Stimulated activated CD8-positive, alpha-beta memory T cell treated with anti-CD3 and anti-CD28 coated beads, Interleukin-15, amount 100 ng/mL, for 48 hours (primary cell): ENCODE measurements around the gene RALY.

Experiments
- DNase-seq, 2 donors: peaks; one replicate each; pipeline ENCODE4 v3.0.0-alpha.2; 2020; ENCODE audit warnings: low read depth in 2 of 2

Gene RALY

DNA sequence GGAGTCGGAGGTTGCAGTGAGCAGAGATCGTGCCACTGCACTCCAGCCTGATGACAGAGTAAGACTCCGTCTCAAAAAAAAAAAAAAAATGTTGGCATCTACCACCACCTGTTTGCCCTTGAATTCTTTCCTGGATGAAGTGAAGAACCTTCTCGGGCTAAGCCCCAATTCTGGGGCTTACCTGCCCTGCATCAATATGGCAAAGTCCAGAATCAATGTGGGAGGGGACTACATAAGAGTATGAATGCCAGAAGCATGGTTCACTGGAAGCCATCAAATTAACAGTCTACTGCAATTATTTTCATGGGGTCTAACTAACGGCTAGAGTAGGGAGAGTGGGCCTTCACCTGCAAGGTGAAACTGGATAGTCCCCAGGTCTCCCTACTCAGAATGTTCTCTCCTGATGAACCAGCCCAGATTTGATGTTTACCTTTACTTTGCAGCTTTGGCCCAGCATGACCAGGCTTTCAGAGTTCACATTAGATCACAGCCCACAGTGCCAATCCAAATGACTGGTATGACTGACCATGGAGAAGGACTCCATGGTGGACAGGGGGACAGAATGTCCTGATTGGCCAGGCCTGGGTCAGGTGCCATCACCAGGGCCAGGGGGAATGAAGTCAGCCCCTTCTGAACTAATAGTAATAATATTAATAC, 7.0 kb upstream of the RALY start:
- no peak for DNase-seq

DNA sequence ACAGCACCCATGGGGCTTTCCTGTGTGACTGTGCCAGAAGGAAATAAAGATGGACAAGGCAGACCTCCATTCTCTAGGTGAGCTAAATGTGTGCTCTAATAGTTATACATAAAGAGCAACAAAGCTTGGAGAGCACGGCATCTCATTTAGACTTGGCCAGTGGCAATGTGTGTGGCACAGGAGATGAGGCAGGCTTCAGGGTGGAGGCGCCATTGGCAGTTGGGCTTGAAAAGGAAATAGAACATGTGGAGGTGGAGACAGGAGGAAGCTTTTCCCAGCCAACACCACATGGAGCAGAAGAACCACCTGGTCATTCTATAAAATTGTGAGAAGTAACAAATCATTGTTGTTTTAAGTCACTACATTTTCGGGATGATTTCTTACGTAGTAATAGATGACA, 3.6 kb upstream of the RALY start:
- no peak for DNase-seq

DNA sequence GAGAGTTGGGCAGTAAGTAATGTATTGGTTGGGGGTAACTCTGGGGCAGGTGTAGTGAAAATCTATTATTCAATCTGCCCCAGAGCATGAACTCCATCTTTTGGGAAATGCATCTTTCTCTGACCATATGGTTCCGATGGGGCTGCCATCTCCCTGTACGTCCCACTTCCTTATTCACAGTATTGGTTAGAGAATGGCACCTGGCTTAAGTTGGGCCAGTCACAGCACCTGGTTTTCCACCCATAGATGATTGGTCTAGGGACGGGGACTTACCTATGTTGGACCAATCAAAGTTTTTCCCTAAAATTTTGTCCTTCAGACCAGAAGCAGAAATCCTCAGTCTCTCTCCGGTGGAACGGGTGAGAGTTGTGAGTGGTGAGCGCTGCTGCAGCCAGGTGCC, 2.2 kb upstream of the RALY start:
- no peak for DNase-seq

DNA sequence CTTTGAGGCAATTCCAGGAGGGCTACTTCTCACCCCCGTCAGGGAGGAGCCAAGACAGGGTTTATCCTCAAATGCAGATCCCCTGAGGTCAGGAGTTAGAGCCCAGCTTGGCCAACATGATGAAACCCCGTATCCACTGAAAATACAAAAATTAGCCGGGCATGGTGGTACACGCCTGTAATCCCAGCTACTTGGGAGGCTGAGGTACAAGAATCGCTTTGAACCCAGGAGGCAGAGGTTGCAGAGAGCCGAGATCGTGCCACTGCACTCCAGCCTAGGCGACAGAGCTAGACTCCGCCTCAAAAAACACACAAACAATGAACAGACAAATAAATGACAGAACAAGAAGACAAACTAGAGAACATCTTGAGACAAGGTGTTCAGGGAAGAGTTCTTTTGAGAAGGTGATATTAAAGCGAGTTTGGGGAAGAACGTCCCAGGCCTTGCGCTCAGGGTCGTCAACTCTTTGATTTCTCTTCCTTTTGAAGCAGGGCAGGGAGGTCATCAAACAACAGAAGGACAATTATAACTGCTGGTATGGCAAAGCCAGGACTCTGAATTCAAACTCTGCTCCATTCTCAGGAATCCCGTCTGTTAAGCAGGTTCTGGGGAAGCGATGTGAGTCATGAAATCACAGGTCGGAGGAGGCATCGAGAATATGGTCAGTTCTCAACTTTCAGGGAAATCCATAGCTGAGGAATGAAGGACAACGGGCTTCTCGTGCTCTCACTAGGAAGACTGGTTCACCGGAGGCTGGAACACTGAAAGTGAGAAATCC, 1.4 kb upstream of the RALY start:
- no peak for DNase-seq

DNA sequence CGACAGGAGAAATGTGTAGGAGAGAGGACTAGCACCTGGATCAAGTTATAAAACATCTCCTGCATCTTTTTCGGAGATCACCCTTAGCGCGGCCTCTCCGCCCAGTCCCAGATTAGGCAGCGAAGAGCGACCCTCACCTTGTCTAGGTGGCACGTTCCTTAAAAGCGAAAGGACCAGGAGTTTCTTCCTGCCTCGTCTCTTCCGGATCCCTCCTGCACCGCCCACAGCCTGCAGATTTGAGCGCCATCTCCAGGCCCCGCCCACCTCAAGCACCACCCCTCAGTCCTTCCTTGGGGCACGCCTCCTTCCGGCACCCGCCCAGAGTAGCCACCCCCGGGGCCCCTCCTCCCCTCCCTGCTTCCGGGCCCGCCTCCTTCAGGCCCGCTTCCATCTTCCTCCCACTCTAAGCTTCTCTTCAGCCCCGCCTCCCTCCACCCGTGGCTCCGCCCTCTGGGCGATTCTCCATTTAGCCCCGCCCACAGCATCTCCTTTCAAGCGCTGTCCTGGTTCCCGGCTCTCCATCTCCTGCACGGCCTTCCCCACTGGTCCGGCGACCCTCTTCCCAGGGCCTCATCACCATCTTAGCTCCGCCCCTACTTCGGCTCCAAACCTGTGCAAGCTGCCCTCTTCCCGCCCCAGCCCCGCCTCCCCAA, 662 bp upstream of the RALY start:
- DNase-seq = peak; percentile 98 to 99

DNA sequence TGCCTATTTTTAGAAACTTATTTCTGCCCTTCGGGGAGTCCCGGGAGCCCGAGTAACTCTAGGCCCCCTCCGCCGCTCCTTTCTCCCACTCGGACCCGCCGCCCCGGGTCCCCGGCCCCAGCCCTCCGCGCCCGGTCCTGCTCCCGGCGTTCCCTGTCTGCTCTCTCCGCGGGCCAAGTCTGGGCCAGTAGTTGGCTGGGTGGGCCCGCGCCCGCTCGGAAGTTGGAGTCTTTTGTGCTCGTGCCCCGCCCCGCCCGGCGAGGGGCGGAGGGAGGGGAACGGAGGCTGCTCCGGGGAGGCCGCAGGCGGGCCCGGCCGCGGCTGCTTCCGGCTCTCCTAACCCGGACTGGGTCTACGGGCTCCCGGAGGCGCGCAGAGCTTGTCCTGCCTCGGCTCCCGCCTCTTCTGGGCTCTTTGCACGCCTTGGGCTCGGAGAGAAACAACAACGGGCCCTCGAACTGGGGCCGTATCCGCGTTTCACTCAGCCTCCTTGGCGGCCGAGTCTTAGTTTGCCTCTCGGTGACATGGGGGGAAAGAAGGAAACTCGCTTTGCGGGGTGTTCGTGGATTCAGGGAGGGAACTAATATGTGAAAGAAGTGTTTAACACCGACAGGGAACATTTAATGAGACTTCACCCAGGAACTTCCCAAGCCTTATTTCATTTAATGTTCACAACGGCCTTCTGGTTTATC, 657 bp downstream of the RALY start:
- peak; percentile 72 to 76 for DNase-seq

DNA sequence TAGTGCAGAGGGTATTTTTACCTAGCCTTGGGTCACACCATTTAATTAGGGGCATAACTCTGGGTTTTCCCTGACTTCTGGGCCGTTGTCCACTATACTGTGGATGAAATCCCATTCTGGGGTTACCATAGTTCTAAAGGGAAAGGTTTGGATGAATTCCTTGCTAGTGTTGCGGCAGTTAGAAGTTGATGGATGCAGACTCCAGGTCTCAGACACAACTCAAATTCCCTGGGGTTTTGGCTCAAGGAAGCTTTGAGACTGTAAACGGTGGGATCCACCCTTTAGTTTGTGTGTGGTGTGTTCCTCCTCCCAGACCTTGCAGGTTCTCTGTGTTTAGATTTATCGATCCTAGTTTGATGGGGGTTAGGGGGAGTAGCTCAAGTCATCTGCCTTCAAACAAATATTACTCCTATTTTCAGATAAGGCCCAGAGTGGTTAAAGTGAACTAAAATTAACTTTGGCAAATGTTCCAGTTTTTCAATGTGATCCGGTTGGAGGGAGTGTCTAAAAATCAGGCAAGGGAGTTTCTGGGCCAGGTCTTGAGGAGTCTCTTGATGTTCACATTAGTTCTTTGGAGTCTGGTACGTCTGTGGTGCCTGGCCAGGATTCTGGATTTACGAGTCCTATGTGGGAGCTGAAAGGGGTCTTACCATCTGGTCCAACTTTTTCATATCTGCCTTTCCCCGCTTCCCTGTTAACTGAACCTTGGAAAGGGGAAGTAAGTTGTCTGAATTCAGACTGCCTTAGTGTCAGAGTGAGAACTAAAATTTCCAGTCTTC, 1.5 kb downstream of the RALY start:
- no peak for DNase-seq

DNA sequence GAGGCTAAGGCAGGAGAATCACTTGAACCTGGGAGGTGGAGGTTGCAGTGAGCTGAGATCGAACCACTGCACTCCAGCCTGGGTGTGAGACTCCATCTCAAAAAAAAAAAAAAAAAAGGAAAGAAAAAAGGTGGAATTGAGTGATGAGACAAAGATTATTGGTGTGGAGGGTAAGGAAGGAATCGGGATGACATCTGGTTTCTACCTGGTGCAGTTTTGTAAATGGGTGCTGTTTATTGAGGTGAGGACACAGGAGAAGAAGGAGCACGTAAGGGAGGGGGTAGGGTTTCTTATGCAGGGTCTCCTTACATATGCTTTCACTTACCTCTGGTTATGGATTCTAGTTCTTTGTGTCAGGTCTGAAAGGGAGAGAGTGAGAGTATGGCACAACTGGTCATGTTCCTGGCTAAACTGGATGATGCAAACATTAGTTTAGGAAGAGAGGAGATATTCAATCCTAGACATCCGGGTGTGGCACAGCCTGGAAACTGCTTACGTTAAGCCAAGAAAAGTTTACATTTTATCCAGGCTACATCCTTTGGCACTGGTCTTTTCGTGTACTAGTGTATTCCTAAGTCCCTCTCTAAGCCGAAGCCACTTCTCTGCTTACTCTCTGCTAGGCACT, 5.4 kb downstream of the RALY start:
- DNase-seq = no peak

DNA sequence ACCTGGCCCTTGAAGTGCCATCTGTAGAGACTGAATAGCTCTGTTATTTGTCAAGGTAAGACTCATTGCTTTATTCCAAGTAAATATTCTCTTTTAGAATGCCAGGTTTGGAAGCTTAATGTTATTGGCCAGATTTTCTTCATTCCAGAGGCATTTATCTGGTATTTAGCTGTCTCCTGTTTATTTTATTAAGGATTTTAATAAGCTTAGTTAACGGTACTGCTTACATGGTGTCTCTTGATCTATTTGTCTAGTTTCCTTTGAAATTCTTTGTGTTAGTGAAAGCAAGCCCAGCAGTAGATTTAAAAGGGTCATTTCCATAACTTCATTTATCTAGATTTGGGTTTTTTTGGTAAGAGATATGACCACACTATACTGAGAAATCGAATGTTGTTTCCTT, 7.7 kb downstream of the RALY start:
- DNase-seq = no peak

DNA sequence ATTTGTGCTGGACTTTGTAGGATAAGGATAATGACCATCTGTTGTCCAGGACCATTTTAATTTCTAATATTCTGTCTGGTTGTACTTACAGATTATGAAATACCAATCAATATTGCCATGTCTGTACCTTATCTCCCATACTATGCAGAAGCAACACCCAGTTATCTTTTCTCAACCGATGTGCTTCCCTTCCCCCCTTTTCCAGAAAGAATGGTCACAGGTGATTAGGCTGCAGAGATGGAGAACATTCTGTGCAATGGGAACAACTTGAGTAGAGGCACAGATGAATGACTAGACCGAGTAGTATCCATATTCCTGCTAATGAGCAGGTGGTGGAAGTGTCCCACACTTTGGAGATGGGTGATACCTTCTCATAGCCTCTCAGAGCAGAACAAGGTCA, 10.5 kb downstream of the RALY start:
- DNase-seq = no peak

DNA sequence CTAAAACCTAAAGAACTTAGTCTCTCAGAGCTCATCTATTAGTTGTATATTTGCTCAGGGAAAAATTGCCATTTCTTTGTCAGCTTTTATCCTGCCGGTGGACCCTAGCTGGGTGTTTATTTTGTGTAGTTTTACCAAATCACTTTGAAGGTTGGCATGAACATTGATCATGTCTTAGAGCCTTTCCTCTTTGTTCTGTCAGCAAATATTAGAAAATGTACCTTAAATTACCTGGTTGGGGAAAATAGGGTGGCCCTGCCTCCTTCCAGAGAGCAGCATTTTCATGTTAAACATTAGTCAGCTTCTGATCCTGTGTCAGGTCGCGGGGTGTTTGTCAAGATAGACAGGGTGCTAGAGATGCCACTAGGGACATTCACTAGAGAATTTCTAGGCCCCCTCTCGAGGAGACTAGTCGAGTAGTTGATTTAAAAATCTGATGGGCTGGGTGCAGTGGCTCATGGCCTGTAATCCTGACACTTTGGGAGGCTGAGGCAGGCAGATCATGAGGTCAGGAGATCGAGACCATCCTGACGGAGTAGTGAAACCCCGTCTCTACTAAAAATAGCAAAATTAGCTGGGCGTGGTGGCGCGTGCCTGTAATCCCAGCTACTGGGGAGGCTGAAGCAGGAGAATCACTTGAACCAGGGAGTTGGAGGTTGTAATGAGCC, 11.2 kb downstream of the RALY start:
- no peak for DNase-seq

DNA sequence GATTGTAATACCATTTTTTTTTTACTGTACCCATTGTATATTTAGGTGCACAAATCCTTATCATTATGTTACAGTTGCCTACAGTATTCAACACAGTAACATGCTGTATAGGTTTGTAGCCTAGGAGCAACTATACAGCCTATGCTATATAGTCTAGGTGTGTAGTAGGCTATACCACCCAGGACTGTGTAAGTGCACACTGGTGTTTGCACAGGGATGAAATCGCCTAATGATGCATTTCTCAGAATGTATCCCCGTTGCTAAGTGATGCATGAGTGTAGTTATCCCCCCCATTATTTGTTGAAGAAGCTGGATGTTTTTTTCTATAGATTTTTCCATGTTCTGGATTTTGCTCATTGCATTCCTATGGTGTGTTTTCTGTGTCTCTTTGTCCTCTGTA, 12.9 kb downstream of the RALY start:
- DNase-seq = no peak

DNA sequence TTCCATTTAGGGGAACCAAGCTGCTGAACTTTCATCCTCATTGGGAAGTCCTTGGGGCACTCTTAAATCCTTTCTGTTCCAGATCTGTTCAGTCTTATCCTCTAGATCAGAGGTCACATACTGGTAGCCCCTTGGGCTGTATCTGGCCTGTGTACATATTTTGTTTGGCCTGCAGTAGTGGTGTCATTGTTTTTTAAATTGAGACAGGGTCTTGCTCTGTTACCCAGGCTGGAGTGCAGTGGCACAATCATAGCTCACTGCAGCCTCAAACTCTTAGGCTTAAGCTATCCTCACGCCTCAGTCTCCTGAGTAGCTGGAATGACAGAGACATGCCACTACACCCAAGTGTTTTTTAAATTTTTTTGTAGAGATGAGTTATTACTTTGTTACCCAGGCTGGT, 14.8 kb downstream of the RALY start:
- DNase-seq = no peak

DNA sequence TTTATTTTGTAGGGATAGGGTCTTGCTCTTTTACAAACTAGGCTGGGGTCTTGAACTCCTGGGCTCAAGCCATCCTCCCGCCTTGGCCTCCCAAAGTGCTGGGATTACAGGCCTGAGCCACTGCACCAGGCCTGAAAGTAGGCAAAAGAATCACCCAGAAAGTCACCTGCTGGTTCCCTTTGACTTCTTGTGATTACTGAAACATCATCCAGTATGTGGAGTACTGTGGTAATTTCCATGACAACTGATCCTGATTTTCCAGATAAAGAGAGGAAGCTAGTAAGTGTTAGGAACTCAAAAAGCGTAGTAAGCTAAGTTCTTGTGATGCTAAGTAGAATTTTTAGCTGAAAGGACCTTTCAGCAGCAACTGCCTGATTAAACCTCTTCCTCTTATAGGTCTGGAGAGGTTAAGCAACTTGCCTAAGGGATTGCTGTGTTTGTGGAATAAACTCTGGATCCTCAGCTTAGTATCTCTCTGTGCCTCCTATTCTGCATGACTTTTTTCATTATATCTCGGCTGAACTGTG, 16.8 kb downstream of the RALY start:
- DNase-seq = no peak

DNA sequence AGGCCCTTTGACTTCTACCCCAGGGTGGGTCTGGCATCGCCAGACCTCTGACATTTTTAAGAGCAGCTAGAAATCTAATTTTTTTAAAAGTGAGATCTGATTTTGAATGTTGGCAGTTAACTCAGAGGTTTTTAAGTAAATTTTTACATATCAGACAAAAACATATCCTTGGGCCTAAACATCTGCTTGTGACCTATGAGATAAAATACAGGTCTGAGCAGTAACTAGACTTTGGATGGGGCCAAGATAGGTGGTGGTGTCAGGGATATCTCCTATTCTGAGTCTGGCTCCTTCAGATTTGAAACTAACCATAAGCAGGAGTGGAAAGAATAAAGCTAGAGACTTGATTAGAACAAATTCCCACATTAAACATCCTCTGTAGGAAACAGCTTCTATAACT, 17.6 kb downstream of the RALY start:
- DNase-seq = no peak

DNA sequence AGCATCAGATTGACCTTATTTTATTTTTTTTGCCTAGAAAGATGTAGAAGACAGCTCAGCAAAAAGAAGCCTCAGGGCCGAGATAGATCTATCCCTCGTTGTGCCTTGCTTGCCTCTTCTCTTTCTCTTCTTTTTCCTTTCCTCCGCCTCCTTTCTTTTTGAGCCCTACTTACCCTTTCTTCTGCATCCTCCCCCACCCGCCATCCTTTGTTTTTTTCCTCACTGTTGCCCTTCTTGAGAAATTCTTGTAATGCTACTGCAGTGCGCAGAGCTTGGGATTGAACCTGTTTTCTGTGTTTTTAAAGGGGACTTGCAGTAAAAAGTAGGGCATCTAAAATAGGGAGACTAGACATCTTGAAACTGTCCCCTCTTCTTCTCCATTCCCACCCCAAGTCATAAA, 18.6 kb downstream of the RALY start:
- DNase-seq = no peak

DNA sequence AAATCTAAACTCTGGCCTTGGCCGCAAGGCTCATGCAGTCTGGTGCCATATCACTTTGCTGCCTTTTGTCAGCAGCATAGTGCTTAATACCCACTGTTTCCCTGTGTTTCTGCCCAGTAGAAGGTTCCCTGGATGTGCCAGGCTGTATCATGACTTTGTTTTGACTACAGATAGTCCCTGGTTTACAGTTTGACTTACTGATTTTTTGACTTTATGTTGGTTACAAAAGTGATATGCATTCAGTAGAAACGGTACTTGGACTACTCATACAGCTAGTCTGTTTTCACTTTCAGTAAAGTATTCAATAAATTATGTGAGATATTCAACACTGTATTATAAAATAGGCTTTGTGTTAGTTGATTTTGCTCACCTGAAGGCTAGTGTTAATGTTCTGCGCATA, 19.0 kb downstream of the RALY start:
- no peak for DNase-seq

DNA sequence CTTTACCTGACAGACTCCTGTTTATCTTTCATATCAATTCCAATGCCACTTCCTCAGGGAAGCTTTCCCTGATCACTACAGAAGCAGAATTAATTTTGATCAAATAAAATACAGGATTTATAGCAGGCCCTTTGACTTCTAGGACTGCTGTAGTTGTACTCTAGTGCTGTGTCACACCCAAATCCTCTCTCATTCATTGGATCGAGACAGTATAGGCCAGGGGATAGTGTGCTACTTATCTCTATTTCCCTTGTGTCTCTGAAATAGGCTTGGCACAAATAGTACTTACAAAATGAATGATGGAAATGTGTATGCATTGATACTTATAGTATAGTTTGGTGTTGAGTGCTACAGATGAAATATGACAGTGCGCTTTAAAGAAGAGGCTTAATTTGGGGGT, 19.8 kb downstream of the RALY start:
- no peak for DNase-seq

DNA sequence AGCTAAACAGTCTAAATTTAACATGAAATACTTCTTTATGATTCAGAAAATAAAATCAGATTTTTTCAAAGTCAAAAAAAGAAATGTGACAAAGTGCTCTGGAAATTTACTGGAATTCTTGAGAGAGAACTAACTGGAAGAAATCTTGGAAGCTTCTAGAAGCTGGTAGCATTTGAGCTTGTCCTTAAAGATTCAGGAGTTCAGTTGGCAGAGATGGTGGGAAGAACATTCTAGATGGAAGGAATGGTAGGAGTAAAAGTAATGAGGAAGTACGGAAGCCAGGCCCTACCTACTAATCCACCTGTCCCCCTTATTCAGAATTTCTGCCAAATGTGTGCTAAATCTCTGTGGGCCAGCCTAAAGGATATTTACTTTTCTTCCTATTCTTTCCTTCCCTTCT, 21.2 kb downstream of the RALY start:
- DNase-seq = no peak
